GM11168 (cell line): ENCODE measurements around the gene DUSP10.

ENCODE experiments used
- in situ Hi-C: fragments of 300-500 bp; cut with MboI; formaldehyde crosslinking; loops from one replicate; pipeline ENCODE4 v1.12.0; 2022; ENCODE audit warnings: low sequenced_read_pairs; ENCODE audit not compliant: unreplicated experiment

Gene DUSP10

GRCh38 chr1:221669441-221669840 is 72.4 kb downstream of the DUSP10 start:
- in situ Hi-C loops: no loop called here

DNA sequence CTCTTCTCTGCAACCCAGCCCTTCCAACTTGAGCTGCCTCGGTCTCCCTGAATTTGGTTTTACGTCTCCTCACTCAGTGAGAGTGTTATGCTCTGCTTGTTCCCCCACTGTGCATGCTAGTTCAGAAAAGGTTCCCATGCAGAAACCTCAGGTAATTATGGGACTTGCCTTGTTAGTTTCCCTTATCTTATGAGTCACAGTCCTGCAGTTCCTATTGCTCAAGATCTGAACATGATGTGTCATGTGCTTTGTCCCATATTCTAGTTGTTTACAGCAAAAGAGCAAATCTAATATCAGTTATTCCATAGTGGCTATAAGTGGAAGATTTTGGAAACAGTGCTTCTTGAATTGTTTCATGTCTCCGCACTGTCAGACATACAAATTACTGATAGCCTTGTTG is 74.4 kb downstream of the DUSP10 start:
- in situ Hi-C loops: no loop called here

DNA sequence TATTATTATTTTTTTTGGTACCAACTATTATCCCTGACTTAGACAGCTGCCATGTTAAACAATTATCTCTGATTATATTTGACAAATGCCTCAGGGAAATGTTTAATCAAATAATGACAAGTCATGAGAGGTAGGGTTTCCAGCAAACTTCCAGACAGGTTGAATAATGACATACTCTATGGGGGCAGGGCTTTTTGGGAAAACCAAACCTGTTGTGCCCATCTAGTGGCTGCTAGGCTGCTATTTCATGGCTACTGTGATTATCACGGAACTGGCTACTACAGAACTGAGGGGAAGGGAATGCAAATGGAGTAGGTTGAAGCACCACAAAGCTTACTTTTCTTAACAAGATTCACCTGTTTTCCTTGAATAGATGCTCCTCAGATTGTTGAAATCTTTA is 77.6 kb downstream of the DUSP10 start:
- in situ Hi-C loops: no loop called here

DNA sequence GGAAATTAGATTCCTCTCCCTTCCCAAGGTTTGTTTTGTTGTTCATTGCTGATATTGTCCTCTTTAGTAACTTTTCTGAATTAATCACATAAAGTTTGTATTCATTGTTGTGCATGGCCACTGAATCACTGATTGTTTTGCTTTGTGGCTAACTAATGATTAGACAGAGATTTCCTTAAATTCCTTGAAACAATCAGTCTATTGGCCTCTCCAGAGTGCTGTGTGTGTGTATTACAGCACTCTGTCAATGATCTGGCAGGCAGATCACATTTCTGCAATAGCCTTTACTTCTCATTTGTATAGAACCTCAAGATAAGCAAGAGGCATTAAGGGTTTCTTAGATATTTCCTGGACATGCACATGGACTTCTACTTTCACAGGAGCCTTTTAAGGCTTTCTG is 78.6 kb downstream of the DUSP10 start:
- in situ Hi-C loops: no loop called here

GRCh38 chr1:221655766-221656305 is 86.1 kb downstream of the DUSP10 start:
- in situ Hi-C loops: no loop called here
